OCI-LY3 (cell line): ENCODE data around the gene PCSK1.

Experiments
- H2AFZ ChIP-seq: fragments of 200-600, 300-600 bp; shearing (Covaris generic); 2 replicates; pipeline ENCODE4 v1.6.0; 2014; ENCODE audit warnings: antibody characterized with exemption, low read depth, low read length
- H3K27ac ChIP-seq: fragments of 200-600, 300-600 bp; sonication (generic); 2 replicates; pipeline ENCODE4 v1.5.1; 2014; ENCODE audit warnings: mild to moderate bottlenecking, low read length, moderate library complexity, mixed read lengths
- H3K27me3 ChIP-seq: fragments of 200-600, 300-600 bp; sonication (generic); 2 replicates; pipeline ENCODE4 v1.6.1; 2014; ENCODE audit warnings: low read depth, low read length, mixed read lengths
- H3K36me3 ChIP-seq: fragments of 200-600, 300-600 bp; sonication (generic); replicated peaks from 2 replicates; pipeline ENCODE3; 2014; ENCODE audit warnings: low read depth, low read length, mixed read lengths
- H3K4me1 ChIP-seq: fragments of 300-600, 200-600 bp; sonication (generic); 2 replicates; pipeline ENCODE4 v1.6.1; 2014; ENCODE audit warnings: low read length, mixed read lengths
- H3K4me2 ChIP-seq: fragments of 200-600, 300-600 bp; sonication (generic); 2 replicates; pipeline ENCODE4 v1.6.1; 2014; ENCODE audit warnings: low read length, mixed read lengths
- H3K4me3 ChIP-seq: fragments of 300-600, 200-600 bp; sonication (generic); 2 replicates; pipeline ENCODE4 v1.5.1; 2014; ENCODE audit warnings: antibody characterized with exemption, mild to moderate bottlenecking, low read length, moderate library complexity
- H3K79me2 ChIP-seq: fragments of 300-600, 200-600 bp; shearing (Covaris generic); 2 replicates; pipeline ENCODE4 v1.6.1; 2014; ENCODE audit warnings: mild to moderate bottlenecking, low read length, mixed read lengths
- H3K9ac ChIP-seq: fragments of 300-600, 200-600 bp; shearing (Covaris generic); 2 replicates; pipeline ENCODE4 v1.6.0; 2014; ENCODE audit warnings: mild to moderate bottlenecking, low read length, moderate library complexity
- H3K9me3 ChIP-seq: fragments of 200-600, 300-600 bp; shearing (Covaris generic); 2 replicates; pipeline ENCODE4 v1.6.1; 2014; ENCODE audit warnings: low read length, mixed read lengths; ENCODE audit not compliant: insufficient read depth
- H4K20me1 ChIP-seq: fragments of 200-600, 300-600 bp; sonication (generic); 2 replicates; pipeline ENCODE4 v1.6.1; 2016; ENCODE audit warnings: low read length, mixed read lengths; ENCODE audit not compliant: insufficient read depth
- CTCF ChIP-seq: fragments of 200-600, 300-600 bp; sonication (generic); IDR thresholded peaks from 2 replicates; pipeline ENCODE4 v1.5.1; 2014; ENCODE audit warnings: antibody characterized with exemption, low read length, low read depth
- EZH2phosphoT487 ChIP-seq: fragments of 200-600 bp; shearing (Covaris generic); IDR thresholded peaks from 2 replicates; pipeline ENCODE4 v1.6.1; 2018; ENCODE audit warnings: antibody characterized with exemption, mixed run types, low read depth

Gene PCSK1

DNA sequence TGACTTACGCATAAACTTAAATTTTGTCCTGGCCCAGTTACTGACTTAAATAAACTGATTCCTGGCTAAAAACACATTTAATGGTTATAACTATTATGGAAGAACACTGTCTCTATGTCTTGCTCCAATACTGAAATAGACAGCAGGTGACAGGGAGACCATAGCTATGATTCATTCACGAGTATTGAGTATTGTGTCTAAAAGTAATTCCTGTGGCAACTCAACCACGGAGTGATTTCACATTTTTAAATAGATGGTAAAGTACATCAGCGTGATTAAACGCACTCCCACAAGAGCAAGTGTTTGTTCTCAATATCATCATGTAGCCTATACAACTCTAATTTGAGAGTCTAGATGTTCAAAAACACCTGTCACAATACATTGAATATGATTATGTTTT is 35.9 kb upstream of the PCSK1 start:
- Histone ChIP-seq H2AFZ (no peak overlapping the region), H3K27ac (no peak overlapping the region), H3K79me2 (no peaks in the 10 kb centered on the region), H3K4me1 (peaks cover 7% of the 10 kb centered on the region), H3K9me3 (no peaks in the 10 kb centered on the region), H3K9ac (no peak overlapping the region), H3K36me3 (no peaks in the 10 kb centered on the region), H3K4me3 (no peak overlapping the region), H3K27me3 (no peaks in the 10 kb centered on the region), H3K4me2 (no peak overlapping the region), H4K20me1 (no peaks in the 10 kb centered on the region)
- TF ChIP-seq EZH2phosphoT487 (no peak), CTCF (no peak)

- H3K4me3 ChIP-seq = no peak overlapping the region
- H3K27ac ChIP-seq = no peak overlapping the region
- no peaks in the 10 kb centered on the region for H3K27me3 ChIP-seq
- H3K36me3 ChIP-seq = no peaks in the 10 kb centered on the region
- no peak overlapping the region for H2AFZ ChIP-seq
- H3K9me3 ChIP-seq = no peaks in the 10 kb centered on the region
- no peak overlapping the region for H3K4me2 ChIP-seq
- H3K79me2 ChIP-seq = no peaks in the 10 kb centered on the region
- no peak for TF ChIP-seq CTCF
- no peak for TF ChIP-seq EZH2phosphoT487
- H3K9ac ChIP-seq = no peak overlapping the region
- H4K20me1 ChIP-seq = no peaks in the 10 kb centered on the region
- H3K4me1 ChIP-seq = no peaks in the 10 kb centered on the region
Measured at GRCh38 chr5:96463091-96463490, 30.0 kb upstream of the PCSK1 start.

DNA sequence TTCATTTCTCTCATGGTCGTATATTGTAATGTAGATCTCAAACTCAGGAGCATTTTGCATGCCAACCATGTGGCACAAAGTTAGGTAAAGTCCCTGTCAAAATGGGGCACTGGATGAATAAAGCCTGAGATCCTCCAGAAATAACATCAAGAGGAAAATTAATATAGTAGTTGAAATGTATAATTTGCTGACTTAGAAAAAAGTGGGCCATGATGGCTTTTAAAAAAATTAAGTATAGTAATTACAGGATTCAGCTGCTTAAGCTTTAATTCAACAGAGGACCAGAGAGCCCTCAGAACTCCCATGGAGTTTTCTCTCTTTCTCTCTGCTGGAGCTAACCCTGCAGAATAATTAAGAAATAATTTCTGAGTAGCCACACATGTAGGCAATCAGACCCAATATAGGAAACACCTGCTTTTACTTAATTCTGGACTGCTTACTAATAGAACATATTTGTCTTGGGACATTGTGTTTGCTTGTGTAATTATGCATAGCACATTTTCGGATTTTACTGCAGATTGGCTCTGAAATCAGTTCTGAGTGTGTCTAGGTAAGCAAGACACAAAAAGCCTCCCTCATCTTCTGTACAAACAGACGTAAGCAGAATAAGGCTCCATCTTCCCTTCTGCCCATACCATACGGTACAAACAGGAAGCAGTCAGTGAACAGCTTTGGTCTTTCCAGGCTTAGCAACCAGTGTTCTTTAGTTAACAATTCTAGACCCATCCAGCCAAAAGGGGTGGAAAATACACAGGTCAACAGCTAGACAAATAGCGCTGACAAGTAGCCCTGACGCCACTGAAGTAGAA is 26.5 kb upstream of the PCSK1 start:
- TF ChIP-seq CTCF (no peak), EZH2phosphoT487 (no peak)
- Histone ChIP-seq H3K4me3 (no peak overlapping the region), H3K9me3 (no peaks in the 10 kb centered on the region), H2AFZ (no peak overlapping the region), H3K27me3 (no peaks in the 10 kb centered on the region), H3K36me3 (no peaks in the 10 kb centered on the region), H3K9ac (no peak overlapping the region), H3K27ac (no peak overlapping the region), H4K20me1 (no peaks in the 10 kb centered on the region), H3K79me2 (no peaks in the 10 kb centered on the region), H3K4me1 (no peaks in the 10 kb centered on the region), H3K4me2 (no peak overlapping the region)

DNA sequence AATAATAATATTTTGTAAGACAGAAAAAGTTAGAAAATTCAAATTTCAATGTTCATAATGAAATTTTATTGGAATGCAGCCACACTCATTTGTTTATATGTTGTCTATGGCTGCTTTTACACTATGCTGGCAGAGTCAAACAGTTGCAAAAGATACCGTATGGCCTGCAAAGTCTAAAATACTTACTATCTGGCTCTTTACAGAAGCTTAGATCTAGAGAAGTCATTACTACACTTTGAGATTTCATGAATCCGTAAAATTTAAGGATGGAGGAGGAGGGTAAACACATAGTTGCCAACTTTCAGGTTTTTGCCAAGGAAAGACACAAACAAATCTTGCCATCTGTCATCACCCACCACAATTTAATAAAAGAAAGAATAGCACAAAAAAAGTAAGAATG is 25.1 kb upstream of the PCSK1 start:
- H3K9me3 ChIP-seq = no peaks in the 10 kb centered on the region
- no peak overlapping the region for H3K4me2 ChIP-seq
- no peaks in the 10 kb centered on the region for H3K27me3 ChIP-seq
- H2AFZ ChIP-seq = no peak overlapping the region
- no peaks in the 10 kb centered on the region for H3K4me1 ChIP-seq
- no peaks in the 10 kb centered on the region for H3K79me2 ChIP-seq
- H3K4me3 ChIP-seq = no peak overlapping the region
- no peak overlapping the region for H3K9ac ChIP-seq
- TF ChIP-seq CTCF (no peak), EZH2phosphoT487 (no peak)
- H3K36me3 ChIP-seq = no peaks in the 10 kb centered on the region
- H3K27ac ChIP-seq = no peak overlapping the region
- no peaks in the 10 kb centered on the region for H4K20me1 ChIP-seq
